Adrenal gland (tissue), 12 donors: ENCODE results near the gene TOX2. TPM values are rescaled to one million over a fixed set of nuclear protein-coding genes. Genes with fewer than 3 reads are reported as not detected.

ENCODE experiments used
- DNase-seq, 7 donors: peaks; one replicate each; pipeline ENCODE4 v3.0.0-alpha.2; 2019 to 2020
- H3K27ac ChIP-seq, 5 donors: fragments of 200-600 bp; sonication (generic) in 4 of 5; 1 replicate in 3 of 5; 2 replicates in 2 of 5; pipeline versions ENCODE4 v1.5.1 to v1.8.0; 2016 to 2020; ENCODE audit warnings: mild to moderate bottlenecking in 1 of 5
- H3K27me3 ChIP-seq: fragments of 200-600 bp; 2 replicates; pipeline ENCODE4 v1.8.0; 2021
- H3K36me3 ChIP-seq, 2 donors: fragments of 200-600 bp; replicated peaks in 1 of 2; 1 replicate in 1 of 2; 2 replicates in 1 of 2; pipeline versions ENCODE4 v1.5.1 to v1.8.0; 2018 to 2022
- H3K4me1 ChIP-seq, 2 donors: fragments of 200-600 bp; replicated peaks in 1 of 2; 1 replicate in 1 of 2; 2 replicates in 1 of 2; pipeline versions ENCODE4 v1.5.1 to v1.8.0; 2018 to 2021
- H3K4me3 ChIP-seq, 4 donors: fragments of 200-600 bp; sonication (generic) in 3 of 4; one replicate each; pipeline ENCODE4 v1.5.1; 2016 to 2018
- H3K9me3 ChIP-seq, 3 donors: fragments of 200-600 bp; sonication (generic) in 1 of 3; replicated peaks in 1 of 3; 1 replicate in 2 of 3; 2 replicates in 1 of 3; pipeline versions ENCODE4 v1.5.1 to v1.8.0; 2016 to 2021
- POLR2A ChIP-seq, 2 donors: fragments of 450-650 bp; IDR thresholded peaks; one replicate each; pipeline ENCODE4 v1.6.1; 2017; ENCODE audit warnings: antibody characterized with exemption in 2 of 2, mild to moderate bottlenecking in 2 of 2, moderate library complexity in 1 of 2
- WGBS, 4 donors: extraction: QIAGEN DNeasy Blood & Tissue Kit in 2 of 4; methylation state at CpG; one replicate each; pipeline versions ENCODE4 v1.1.5 to v1.1.7; 2013 to 2017; 5-methylcytosine and 5-hydroxymethylcytosine counted together
- intact Hi-C, 2 donors: fragments of 100-400 bp; cut with DNase I; formaldehyde crosslinking; loops; one replicate each; pipeline versions ENCODE4 v1.14.1 to v1.15.0; 2022 to 2023
- polyA plus RNA-seq, 3 donors: library from polyadenylated mRNA; stranded (reverse); fragments of 200-250 nt in 2 of 3; fragments of 350-450 nt in 1 of 3; fragmentation: Illumina TruSeq in 1 of 3; extraction: RNeasy Lipid Tissue Mini Kit (QIAGEN cat#74804) in 1 of 3; gene quantifications; one replicate each; pipeline ENCODE4 v1.2.3, GENCODE V29; 2013 to 2014
- total RNA-seq, 9 donors: library from RNA; depleted of rRNA in 4 of 9; stranded (reverse); fragments of >200 nt in 4 of 9; fragments of 120-200 nt in 1 of 9; fragmentation: NEBNext Ultra II Directional in 1 of 9; extraction: Animal tissue kit (Norgen Biotek cat#: 25700) in 1 of 9; gene quantifications; one replicate each; pipeline versions ENCODE4 v1.1.0 to v1.2.4, GENCODE V29; 2013 to 2023
- TF ChIP-seq, protein P1 (sequence below), 6 experiments: fragments of 450-650 bp in 4 of 6; fragments of 200-600 bp in 2 of 6; sonication (generic) in 1 of 6; IDR thresholded peaks; 1 replicate in 5 of 6; 2 replicates in 1 of 6; pipeline versions ENCODE4 v1.5.1 to v1.8.0; 2016 to 2021; ENCODE audit warnings: antibody characterized with exemption in 6 of 6, mild to moderate bottlenecking in 2 of 6, moderate library complexity in 1 of 6
- donor health status: healthy with polysubstance abuse.
- donor health status: Bipolar disorder and iron deficiency.
- donor health status: DM: yes; HTN: yes; CAD: no.
- donor health status: DM: no; HTN: no; CAD: no.
- donor health status: DM: no; HTN: no; CAD: no.
- donor health status: DM: yes; HTN: yes; CAD: no.

The TOX2 gene
- total and polyA plus RNA-seq, 12 donors: 0.33 to 7.6 (median 2.8) TPM

DNA sequence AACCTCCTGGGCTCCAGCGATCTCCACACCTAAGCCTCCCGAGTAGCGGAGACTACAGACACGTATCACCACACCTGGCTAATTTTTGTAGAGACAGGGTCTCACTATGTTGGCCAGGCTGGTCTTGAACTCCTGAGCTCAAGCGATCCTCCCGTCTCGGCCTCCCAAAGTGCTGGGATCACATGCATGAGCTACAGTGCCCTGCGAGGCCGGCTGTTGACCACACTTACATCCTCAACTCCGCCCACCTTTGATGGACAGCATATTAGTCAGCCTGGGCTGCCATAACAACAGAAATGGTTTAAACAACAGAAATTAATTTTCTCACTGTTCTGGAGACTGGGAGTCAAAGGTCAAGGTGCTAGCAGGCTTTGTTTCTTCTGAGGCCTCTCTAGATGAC lies 164.6 kb downstream of the TOX2 start:
- DNase-seq: peak in 1 of 7 donors; percentile 48
- TF ChIP-seq, protein P1, sequence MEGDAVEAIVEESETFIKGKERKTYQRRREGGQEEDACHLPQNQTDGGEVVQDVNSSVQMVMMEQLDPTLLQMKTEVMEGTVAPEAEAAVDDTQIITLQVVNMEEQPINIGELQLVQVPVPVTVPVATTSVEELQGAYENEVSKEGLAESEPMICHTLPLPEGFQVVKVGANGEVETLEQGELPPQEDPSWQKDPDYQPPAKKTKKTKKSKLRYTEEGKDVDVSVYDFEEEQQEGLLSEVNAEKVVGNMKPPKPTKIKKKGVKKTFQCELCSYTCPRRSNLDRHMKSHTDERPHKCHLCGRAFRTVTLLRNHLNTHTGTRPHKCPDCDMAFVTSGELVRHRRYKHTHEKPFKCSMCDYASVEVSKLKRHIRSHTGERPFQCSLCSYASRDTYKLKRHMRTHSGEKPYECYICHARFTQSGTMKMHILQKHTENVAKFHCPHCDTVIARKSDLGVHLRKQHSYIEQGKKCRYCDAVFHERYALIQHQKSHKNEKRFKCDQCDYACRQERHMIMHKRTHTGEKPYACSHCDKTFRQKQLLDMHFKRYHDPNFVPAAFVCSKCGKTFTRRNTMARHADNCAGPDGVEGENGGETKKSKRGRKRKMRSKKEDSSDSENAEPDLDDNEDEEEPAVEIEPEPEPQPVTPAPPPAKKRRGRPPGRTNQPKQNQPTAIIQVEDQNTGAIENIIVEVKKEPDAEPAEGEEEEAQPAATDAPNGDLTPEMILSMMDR (IDR thresholded peaks at IDR 0.05): no peak
- no peak for TF ChIP-seq POLR2A (IDR thresholded peaks at IDR 0.05)
- H3K27me3 ChIP-seq: no peaks in the 10 kb centered on the region
- H3K9me3 ChIP-seq: no peaks in the 10 kb centered on the region
- 91 to 97% (median 93%) methylated on average over 9 to 10 of the region's 10 CpGs for WGBS, 4 donors
- peaks cover 0 to 7% of the 10 kb centered on the region in 2 donors for H3K4me1 ChIP-seq
- H3K36me3 ChIP-seq: no peaks in the 10 kb centered on the region
- intact Hi-C loops: loop anchor here in 1 of 2 donors (5.0 kb wide), 1 partner anchor 332 kb away; no protein-coding TSS in a partner anchor
- no peak overlapping the region for H3K4me3 ChIP-seq
- no peak overlapping the region for H3K27ac ChIP-seq

DNA sequence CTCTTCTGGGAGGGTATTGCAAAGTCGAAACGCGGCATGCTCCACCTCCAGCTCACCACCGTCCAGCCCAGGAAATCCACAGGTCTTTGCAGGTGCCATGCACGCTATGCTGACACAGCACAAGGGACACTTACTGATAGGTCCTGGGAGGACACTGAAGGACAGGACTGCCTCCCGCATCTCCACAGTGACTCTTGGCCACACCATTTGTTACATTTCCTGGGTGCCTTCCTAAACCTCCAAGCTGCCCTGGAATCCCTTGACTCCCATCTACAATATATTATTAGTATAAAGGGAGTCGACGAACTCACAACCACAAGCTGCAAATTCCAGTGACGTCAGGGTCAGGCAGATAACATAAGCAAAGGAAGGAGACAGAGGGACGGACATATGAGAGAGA lies 165.4 kb downstream of the TOX2 start:
- no peaks in the 10 kb centered on the region for H3K27me3 ChIP-seq
- no peaks in the 10 kb centered on the region for H3K4me1 ChIP-seq
- intact Hi-C loops: loop anchor here in 1 of 2 donors (2.0 to 10.0 kb wide), 2 partner anchors 331 to 635 kb away; no protein-coding TSS in a partner anchor
- no peaks in the 10 kb centered on the region for H3K9me3 ChIP-seq
- no peak overlapping the region for H3K27ac ChIP-seq
- WGBS, 4 donors: 62 to 76% (median 69%) methylated on average over 7 to 10 of the region's 10 CpGs
- no peak overlapping the region for H3K4me3 ChIP-seq
- DNase-seq: peak in 1 of 7 donors; percentile 41
- no peaks in the 10 kb centered on the region for H3K36me3 ChIP-seq
- TF ChIP-seq POLR2A (IDR thresholded peaks at IDR 0.05): no peak
- TF ChIP-seq, protein P1 (IDR thresholded peaks at IDR 0.05): no peak

- TF ChIP-seq POLR2A (IDR thresholded peaks at IDR 0.05): no peak
- TF ChIP-seq, protein P1 (IDR thresholded peaks at IDR 0.05): peak; percentile 98 to 99 (median 99)
- Histone ChIP-seq H3K9me3 (no peaks in the 10 kb centered on the region), H3K4me1 (no peaks in the 10 kb centered on the region), H3K36me3 (no peaks in the 10 kb centered on the region), H3K27me3 (no peaks in the 10 kb centered on the region), H3K4me3 (no peak overlapping the region), H3K27ac (no peak overlapping the region)
- DNase-seq: peak; percentile 66 to 94 (median 79)
- intact Hi-C loops: loop anchor here in 1 of 2 donors (2.0 to 10.0 kb wide), 2 partner anchors 332 to 636 kb away; no protein-coding TSS in a partner anchor
- WGBS, 4 donors: 14 to 18% (median 16%) methylated on average over 7 to 8 of the region's 8 CpGs
These were observed 166.1 kb downstream of the TOX2 start for GRCh38 chr20:44080646-44081267.

- Histone ChIP-seq H3K4me1 (no peaks in the 10 kb centered on the region), H3K27me3 (no peaks in the 10 kb centered on the region), H3K9me3 (no peaks in the 10 kb centered on the region), H3K36me3 (no peaks in the 10 kb centered on the region), H3K27ac (no peak overlapping the region), H3K4me3 (no peak overlapping the region)
- TF ChIP-seq, protein P1 (IDR thresholded peaks at IDR 0.05): no peak
- TF ChIP-seq POLR2A (IDR thresholded peaks at IDR 0.05): no peak
- 44 to 80% (median 46%) methylated on average over 1 to 4 of the region's 4 CpGs for WGBS, 4 donors
- intact Hi-C loops: loop anchor here in 1 of 2 donors (2.0 to 10.0 kb wide), 2 partner anchors 333 to 637 kb away; no protein-coding TSS in a partner anchor
- peak in 1 of 7 donors; percentile 48 for DNase-seq
These were observed 166.8 kb downstream of the TOX2 start for GRCh38 chr20:44081476-44081875.
